RWPE2 (cell line): ENCODE data around the gene ULK3.

Experiments used
- ATAC-seq: fragments of 200-7000 bp; cut with Tn5 transposase; 3 replicates; pipeline ENCODE4 v1.9.1; 2021; ENCODE audit warnings: low read depth
- DNase-seq: peaks from one replicate; pipeline ENCODE4 v3.0.0-alpha.2; 2020; ENCODE audit warnings: low spot score
- H3K27ac ChIP-seq: fragments of 450-650 bp; 2 replicates; pipeline ENCODE4 v1.5.1; 2017; ENCODE audit warnings: mild to moderate bottlenecking; ENCODE audit not compliant: poor library complexity, severe bottlenecking
- H3K27me3 ChIP-seq: fragments of 250-450 bp; sonication (Bioruptor Pico); 2 replicates; pipeline ENCODE4 v1.5.1; 2021; ENCODE audit warnings: mild to moderate bottlenecking, moderate library complexity; ENCODE audit not compliant: insufficient read depth, poor library complexity, severe bottlenecking
- H3K36me3 ChIP-seq: fragments of 250-450 bp; sonication (Bioruptor Pico); 2 replicates; pipeline ENCODE4 v1.5.1; 2020; ENCODE audit warnings: low read depth, mild to moderate bottlenecking, moderate library complexity
- H3K4me1 ChIP-seq: fragments of 250-450 bp; sonication (Bioruptor Pico); 2 replicates; pipeline ENCODE4 v1.5.1; 2021; ENCODE audit warnings: mild to moderate bottlenecking, moderate library complexity; ENCODE audit not compliant: insufficient read depth, poor library complexity, severe bottlenecking
- H3K4me3 ChIP-seq: fragments of 250-450 bp; sonication (Bioruptor Pico); 2 replicates; pipeline ENCODE4 v1.5.1; 2021; ENCODE audit warnings: mild to moderate bottlenecking, moderate library complexity; ENCODE audit not compliant: severe bottlenecking
- H3K9me3 ChIP-seq: fragments of 250-450 bp; sonication (Bioruptor Pico); 2 replicates; pipeline ENCODE4 v1.5.1; 2021; ENCODE audit warnings: mild to moderate bottlenecking, moderate library complexity; ENCODE audit not compliant: severe bottlenecking
- CTCF ChIP-seq: fragments of 450-650 bp; IDR thresholded peaks from one replicate; pipeline ENCODE4 v1.5.1; 2017; ENCODE audit warnings: mild to moderate bottlenecking, moderate library complexity; ENCODE audit not compliant: poor library complexity, severe bottlenecking

The ULK3 gene, protein sequence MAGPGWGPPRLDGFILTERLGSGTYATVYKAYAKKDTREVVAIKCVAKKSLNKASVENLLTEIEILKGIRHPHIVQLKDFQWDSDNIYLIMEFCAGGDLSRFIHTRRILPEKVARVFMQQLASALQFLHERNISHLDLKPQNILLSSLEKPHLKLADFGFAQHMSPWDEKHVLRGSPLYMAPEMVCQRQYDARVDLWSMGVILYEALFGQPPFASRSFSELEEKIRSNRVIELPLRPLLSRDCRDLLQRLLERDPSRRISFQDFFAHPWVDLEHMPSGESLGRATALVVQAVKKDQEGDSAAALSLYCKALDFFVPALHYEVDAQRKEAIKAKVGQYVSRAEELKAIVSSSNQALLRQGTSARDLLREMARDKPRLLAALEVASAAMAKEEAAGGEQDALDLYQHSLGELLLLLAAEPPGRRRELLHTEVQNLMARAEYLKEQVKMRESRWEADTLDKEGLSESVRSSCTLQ

DNA sequence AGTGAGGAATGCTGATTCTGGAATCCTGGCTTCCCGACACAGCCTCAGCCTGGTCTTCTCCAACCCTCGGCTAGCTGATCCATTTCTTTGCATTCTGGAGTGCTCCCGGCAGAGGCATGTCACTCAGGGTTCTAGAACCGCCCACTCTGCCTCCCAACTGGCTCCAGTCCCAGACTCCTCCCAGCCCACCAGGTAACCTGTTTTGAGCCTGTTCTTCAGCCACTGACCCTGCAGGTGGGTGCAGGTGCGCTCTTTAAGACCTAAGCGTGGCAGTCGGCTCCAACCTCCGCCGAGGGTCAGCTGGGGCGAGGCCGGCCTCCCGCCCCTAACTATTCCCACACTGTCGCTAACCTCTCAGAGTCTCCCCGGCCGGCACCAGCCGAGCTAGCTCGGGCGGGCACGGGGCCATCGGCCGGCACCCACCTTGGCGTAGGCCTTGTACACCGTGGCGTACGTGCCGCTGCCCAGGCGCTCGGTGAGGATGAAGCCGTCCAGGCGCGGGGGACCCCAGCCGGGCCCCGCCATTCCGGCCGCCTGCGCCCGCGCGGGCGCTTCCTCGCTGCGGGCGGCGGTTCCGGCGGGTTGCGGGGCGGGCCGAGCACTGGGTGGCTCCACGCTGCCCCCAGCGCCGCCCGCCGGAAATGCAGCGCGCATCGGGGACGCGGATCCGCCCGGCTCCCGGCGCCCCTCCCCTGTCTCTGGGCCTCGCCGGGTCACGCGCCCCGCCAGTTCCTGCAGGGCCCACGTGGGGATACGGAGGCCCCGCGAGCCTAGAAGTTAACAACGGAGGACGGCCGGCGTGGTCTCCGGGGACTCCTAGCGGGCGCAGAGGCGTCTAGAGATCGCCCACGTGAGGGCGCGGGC lies at the start of gene ULK3:
Gene ULK3, minus strand, starts transcription at position 576 of the 864 bp plus-strand sequence. Its CDS starts 51 bp downstream, at position 525.
- ATAC-seq (peak; percentile 85), DNase-seq (peak; percentile 93)
- Histone ChIP-seq H3K27me3 (no peaks in the 10 kb centered on the region), H3K4me1 (peaks cover 4% of the 10 kb centered on the region), H3K4me3 (peak within 1 kb of the TSS; percentile 89), H3K27ac (peak within 1 kb of the TSS; percentile 43), H3K9me3 (no peaks in the 10 kb centered on the region), H3K36me3 (peaks cover 3% of the 10 kb centered on the region; the same call in 1 of the 2 replicates)
- TF ChIP-seq CTCF, result peak; percentile 99

- TF ChIP-seq CTCF, result no peak
- no peak for DNase-seq
- ATAC-seq, result no peak
- Histone ChIP-seq H3K4me1 (peaks cover 8% of the 10 kb centered on the region), H3K36me3 (peaks cover 42% of the 10 kb centered on the region), H3K27ac (no peak overlapping the region), H3K27me3 (no peaks in the 10 kb centered on the region), H3K4me3 (no peak overlapping the region), H3K9me3 (no peaks in the 10 kb centered on the region)
Observed at GRCh38 chr15:74892313-74892712, 49.4 kb upstream of the ULK3 start.

DNA sequence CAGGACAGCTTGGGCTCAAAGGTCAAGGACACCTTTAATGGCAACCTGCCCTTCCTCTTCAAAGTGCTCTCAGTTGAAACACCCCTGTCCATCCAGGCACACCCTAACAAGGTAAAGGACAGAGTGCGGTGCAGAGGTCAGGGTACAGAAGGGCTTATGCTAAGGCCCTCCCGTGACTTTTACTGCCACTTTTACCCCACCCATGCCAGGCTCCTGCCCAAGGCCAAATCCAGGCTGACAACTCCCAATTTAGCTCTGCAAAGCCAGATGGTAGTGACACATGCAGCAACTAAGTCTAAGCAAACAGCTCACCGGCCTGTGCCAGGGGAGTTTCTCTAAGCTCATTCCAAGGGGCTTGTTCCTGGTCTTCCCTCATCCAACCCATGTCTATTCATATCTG lies 48.5 kb upstream of the ULK3 start:
- DNase-seq (no peak), ATAC-seq (no peak)
- Histone ChIP-seq H3K27me3 (no peaks in the 10 kb centered on the region), H3K27ac (no peak overlapping the region), H3K36me3 (peaks cover 33% of the 10 kb centered on the region), H3K9me3 (no peaks in the 10 kb centered on the region), H3K4me3 (no peak overlapping the region), H3K4me1 (peaks cover 8% of the 10 kb centered on the region)
- TF ChIP-seq CTCF, result no peak

DNA sequence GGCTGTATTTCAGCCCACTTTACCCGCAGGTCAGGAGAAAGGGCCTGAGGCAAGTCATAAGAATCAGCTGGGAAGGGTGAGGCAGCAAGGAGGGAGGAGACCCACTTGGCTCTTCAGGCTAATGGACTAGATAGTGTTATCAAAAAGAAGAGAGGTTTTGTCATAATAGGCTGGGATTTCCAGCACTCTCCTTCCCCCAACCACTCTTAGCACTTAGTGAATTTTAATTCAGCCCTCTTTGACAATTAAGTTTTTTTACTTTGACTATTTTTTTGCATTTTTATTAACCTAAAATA lies 47.7 kb upstream of the ULK3 start:
- no peaks in the 10 kb centered on the region for H3K27me3 ChIP-seq
- H3K9me3 ChIP-seq, result no peaks in the 10 kb centered on the region
- H3K27ac ChIP-seq, result peak overlapping the region; percentile 37
- peaks cover 8% of the 10 kb centered on the region for H3K4me1 ChIP-seq
- DNase-seq, result no peak
- peaks cover 30% of the 10 kb centered on the region for H3K36me3 ChIP-seq
- peak overlapping the region; percentile 87 for H3K4me3 ChIP-seq
- no peak for TF ChIP-seq CTCF
- no peak; the same call in 2 of the 3 replicates for ATAC-seq
